ENCODE data around the gene SERPINA7. TPM values are rescaled to one million over a fixed set of nuclear protein-coding genes. Genes with fewer than 3 reads are reported as not detected.

The SERPINA7 gene
- total RNA-seq, 1 experiment from 2014 or later = not detected

DNA sequence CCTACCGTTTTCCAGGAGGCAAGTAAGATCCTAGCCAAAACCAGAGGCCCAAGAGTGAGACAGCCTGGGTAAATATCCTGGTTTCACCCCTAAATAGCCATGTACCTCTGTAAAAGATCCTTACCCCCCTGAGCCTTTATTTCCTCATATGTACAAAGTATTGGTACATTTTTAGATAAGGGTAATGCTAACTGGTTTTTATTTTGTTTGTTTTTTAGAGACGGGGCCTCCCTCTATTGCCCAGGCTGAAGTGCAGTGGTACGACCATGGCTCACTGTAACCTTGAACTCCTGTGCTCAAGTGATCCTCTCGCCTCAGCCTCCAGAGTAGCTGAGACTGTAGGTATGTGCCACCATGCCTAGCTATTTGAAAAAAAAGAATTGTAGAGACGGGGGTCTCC is 29.4 kb downstream of the SERPINA7 start:
- no peak for DNase-seq
- no peak overlapping the region for H2BK15ac ChIP-seq (ENCODE audit: low read depth, low read length)
- no peak overlapping the region for H3K4ac ChIP-seq (ENCODE audit: low read depth, low read length)
- H2AK5ac ChIP-seq (ENCODE audit: insufficient read length, low read length) = no peak overlapping the region
- H3K79me1 ChIP-seq (ENCODE audit: insufficient read depth, low read depth, low read length, poor library complexity, severe bottlenecking) = no peaks in the 10 kb centered on the region
- Mint-ChIP-seq H3K27ac (no peak overlapping the region), H3K4me3 (no peak overlapping the region), H3K9me3 (peaks cover 54 to 88% of the 10 kb centered on the region in 2 experiments), H3K36me3 (ENCODE audit: insufficient read depth in 1 of 3, low read depth in 3 of 3) (peaks cover 0 to 10% (median 3%) of the 10 kb centered on the region in 3 experiments; a peak in 3 of 7 replicates), H3K27me3 (ENCODE audit: low read depth) (peaks cover 1% of the 10 kb centered on the region; the same call in 1 of the 2 replicates), H3K4me1 (no peaks in the 10 kb centered on the region)
- peaks cover 12% of the 10 kb centered on the region for H3K9me3 ChIP-seq (ENCODE audit: control insufficient read depth, low read depth, low read length)
- H3K79me2 ChIP-seq (ENCODE audit: insufficient read depth, low read length) = no peaks in the 10 kb centered on the region
- no peak overlapping the region for H3K23ac ChIP-seq (ENCODE audit: insufficient read length, low read depth, low read length)
- H2BK20ac ChIP-seq (ENCODE audit: low read depth, low read length, poor library complexity, severe bottlenecking) = no peak overlapping the region
- no peak overlapping the region for H3K27ac ChIP-seq (ENCODE audit: insufficient read length, low read depth, low read length)
- H2BK12ac ChIP-seq (ENCODE audit: insufficient read length, low read depth, low read length) = no peak overlapping the region
- no peak overlapping the region for H2BK120ac ChIP-seq (ENCODE audit: low read depth, low read length, poor library complexity, severe bottlenecking)
- TF ChIP-seq, protein P1, sequence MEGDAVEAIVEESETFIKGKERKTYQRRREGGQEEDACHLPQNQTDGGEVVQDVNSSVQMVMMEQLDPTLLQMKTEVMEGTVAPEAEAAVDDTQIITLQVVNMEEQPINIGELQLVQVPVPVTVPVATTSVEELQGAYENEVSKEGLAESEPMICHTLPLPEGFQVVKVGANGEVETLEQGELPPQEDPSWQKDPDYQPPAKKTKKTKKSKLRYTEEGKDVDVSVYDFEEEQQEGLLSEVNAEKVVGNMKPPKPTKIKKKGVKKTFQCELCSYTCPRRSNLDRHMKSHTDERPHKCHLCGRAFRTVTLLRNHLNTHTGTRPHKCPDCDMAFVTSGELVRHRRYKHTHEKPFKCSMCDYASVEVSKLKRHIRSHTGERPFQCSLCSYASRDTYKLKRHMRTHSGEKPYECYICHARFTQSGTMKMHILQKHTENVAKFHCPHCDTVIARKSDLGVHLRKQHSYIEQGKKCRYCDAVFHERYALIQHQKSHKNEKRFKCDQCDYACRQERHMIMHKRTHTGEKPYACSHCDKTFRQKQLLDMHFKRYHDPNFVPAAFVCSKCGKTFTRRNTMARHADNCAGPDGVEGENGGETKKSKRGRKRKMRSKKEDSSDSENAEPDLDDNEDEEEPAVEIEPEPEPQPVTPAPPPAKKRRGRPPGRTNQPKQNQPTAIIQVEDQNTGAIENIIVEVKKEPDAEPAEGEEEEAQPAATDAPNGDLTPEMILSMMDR (conservative IDR thresholded peaks at IDR 0.05) = no peak
- H3K27me3 ChIP-seq (ENCODE audit: insufficient read depth, low read length) = no peaks in the 10 kb centered on the region
- no peaks in the 10 kb centered on the region for H3K4me1 ChIP-seq (ENCODE audit: insufficient read depth, low read length)
- H4K91ac ChIP-seq (ENCODE audit: insufficient read length, low read depth, low read length) = no peak overlapping the region
- no peak overlapping the region for H4K8ac ChIP-seq (replicated peaks; ENCODE audit: insufficient read length, low read depth, low read length)
- no peak overlapping the region for H4K5ac ChIP-seq (ENCODE audit: insufficient read length, low read depth, low read length)
- H3K4me2 ChIP-seq (ENCODE audit: insufficient read depth, insufficient read length, low read length) = no peak overlapping the region
- WGBS (ENCODE audit: extremely low coverage, insufficient read length, low lambda C conversion rate) = no CpG with 5 or more reads among the region's 5 CpGs
- H2AFZ ChIP-seq (ENCODE audit: low read length) = no peak overlapping the region
- H3K56ac ChIP-seq (ENCODE audit: insufficient read length, low read depth, low read length) = no peak overlapping the region
- no peak overlapping the region for H3T11ph ChIP-seq (ENCODE audit: low read length)
- no peak overlapping the region for H3K14ac ChIP-seq (ENCODE audit: insufficient read depth, low read length)
- no peak overlapping the region for H2BK5ac ChIP-seq (ENCODE audit: insufficient read length, low read length)
- no peak overlapping the region for H3K9ac ChIP-seq (ENCODE audit: extremely low read depth, insufficient read length, low read length)
- H3K23me2 ChIP-seq (ENCODE audit: insufficient read length, low read depth, low read length, poor library complexity, severe bottlenecking) = no peaks in the 10 kb centered on the region
- H4K20me1 ChIP-seq (ENCODE audit: control insufficient read depth, insufficient read depth, insufficient read length) = no peaks in the 10 kb centered on the region
- no peak overlapping the region for H3K18ac ChIP-seq (ENCODE audit: insufficient read length, low read depth, low read length)

All from H9 (cell line).